Measurements from ENCODE around the gene TFAP2A. TPM values are rescaled to one million over a fixed set of nuclear protein-coding genes. Genes with fewer than 3 reads are reported as not detected.

TFAP2A gene
- total RNA-seq, 6 experiments from 2014 or later: 64.1 to 89.0 (median 83.8) TPM

DNA sequence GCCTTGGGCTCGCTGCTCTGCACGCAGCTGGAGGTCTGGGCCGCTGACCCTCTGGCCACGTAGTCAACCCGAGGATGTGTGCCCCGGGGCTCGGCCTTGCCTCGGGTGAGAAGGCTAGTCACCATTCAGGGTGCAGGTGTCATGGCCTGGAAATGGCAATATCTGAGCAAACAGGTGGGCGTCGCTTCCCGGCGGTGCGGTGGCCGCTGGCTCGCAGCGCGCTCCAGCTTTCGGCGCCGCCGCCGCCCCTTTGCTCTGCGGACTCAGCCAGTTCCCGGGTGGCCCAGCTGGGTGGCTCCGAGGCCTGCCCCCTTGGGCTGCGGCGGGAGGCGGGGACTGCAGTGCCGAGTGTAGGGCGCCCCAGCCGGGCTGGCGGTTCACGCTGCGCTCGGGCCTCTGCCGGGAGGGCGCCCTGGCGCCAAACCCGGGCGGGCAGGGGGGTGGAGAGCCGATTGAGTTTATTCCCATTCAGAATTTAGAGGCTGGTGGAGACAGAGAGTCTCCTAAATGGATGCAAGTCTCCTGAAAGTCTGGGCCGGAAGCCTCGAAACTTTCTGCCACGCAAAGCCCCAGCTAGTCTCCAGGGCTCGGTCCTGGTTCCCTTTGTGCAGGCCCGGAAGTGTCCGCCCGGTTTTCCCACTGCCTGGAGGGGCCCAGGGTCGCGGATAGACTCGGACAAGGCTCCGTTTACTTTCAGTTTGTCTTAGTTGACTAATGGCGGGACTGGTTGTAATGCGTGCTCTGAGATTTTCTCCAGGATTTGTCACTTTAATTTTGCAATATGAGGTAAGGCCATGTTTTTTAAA lies 11.3 kb upstream of the TFAP2A start:
- peaks cover 7% of the 10 kb centered on the region; the same call in 1 of the 2 replicates for H3K36me3 Mint-ChIP-seq (ENCODE audit: low read depth)
- TF ChIP-seq, protein P1, sequence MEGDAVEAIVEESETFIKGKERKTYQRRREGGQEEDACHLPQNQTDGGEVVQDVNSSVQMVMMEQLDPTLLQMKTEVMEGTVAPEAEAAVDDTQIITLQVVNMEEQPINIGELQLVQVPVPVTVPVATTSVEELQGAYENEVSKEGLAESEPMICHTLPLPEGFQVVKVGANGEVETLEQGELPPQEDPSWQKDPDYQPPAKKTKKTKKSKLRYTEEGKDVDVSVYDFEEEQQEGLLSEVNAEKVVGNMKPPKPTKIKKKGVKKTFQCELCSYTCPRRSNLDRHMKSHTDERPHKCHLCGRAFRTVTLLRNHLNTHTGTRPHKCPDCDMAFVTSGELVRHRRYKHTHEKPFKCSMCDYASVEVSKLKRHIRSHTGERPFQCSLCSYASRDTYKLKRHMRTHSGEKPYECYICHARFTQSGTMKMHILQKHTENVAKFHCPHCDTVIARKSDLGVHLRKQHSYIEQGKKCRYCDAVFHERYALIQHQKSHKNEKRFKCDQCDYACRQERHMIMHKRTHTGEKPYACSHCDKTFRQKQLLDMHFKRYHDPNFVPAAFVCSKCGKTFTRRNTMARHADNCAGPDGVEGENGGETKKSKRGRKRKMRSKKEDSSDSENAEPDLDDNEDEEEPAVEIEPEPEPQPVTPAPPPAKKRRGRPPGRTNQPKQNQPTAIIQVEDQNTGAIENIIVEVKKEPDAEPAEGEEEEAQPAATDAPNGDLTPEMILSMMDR (IDR thresholded peaks at IDR 0.05): peak; percentile 52
- H3K9me3 Mint-ChIP-seq: no peaks in the 10 kb centered on the region
- H3K4me3 Mint-ChIP-seq: peak overlapping the region; percentile 92
- peaks cover 3% of the 10 kb centered on the region; the same call in 1 of the 2 replicates for H3K27me3 Mint-ChIP-seq (ENCODE audit: insufficient read depth)
- peak overlapping the region; percentile 95 for H3K27ac Mint-ChIP-seq
- peaks cover 54% of the 10 kb centered on the region for H3K4me1 Mint-ChIP-seq (ENCODE audit: low read depth)
- DNase-seq: peak; percentile 49

DNA sequence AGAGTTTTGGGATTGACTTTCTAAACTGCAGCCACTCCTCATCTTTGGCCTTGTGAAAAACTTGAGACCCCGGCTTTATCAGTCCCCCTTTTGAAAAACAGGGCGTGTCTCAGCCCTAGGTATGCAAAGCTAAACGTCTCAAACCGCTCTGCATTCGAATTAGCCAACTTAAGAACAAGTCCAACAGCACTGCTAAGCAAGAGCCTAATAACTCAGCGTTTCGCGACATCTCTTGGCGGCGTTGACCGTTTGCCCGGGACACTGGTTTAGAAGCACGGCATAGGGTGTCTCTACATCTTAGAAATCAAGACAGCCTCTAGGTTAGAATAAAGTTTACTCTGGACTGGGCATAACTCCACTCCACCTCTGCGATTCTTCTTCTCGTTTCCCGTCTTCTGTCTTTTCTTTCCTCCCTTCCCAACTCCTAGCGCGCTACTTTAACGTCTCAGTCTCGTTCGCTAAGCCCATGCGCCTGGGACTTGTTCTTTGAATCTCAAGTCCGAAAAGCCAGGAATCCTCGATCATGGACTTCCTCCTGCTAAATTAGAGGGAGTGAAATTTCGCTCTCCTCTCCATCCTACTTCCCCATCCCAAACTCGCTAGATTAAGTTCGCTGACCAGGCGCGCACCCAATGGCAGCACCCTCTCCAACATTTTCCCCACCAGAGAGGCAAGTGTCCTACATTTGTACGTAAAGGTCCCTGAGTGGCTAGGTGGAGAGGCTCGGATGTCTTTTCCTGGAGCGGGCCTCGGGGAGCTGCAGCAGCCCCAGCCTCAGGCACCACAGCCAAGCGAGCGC lies 10.5 kb upstream of the TFAP2A start:
- DNase-seq: no peak
- Mint-ChIP-seq H3K4me1 (ENCODE audit: low read depth) (peaks cover 46% of the 10 kb centered on the region), H3K27ac (peak overlapping the region; percentile 95), H3K4me3 (peak overlapping the region; percentile 92), H3K36me3 (ENCODE audit: low read depth) (peaks cover 7% of the 10 kb centered on the region; the same call in 1 of the 2 replicates), H3K27me3 (ENCODE audit: insufficient read depth) (peaks cover 3% of the 10 kb centered on the region; the same call in 1 of the 2 replicates), H3K9me3 (no peaks in the 10 kb centered on the region)
- TF ChIP-seq, protein P1 (IDR thresholded peaks at IDR 0.05): no peak

DNA sequence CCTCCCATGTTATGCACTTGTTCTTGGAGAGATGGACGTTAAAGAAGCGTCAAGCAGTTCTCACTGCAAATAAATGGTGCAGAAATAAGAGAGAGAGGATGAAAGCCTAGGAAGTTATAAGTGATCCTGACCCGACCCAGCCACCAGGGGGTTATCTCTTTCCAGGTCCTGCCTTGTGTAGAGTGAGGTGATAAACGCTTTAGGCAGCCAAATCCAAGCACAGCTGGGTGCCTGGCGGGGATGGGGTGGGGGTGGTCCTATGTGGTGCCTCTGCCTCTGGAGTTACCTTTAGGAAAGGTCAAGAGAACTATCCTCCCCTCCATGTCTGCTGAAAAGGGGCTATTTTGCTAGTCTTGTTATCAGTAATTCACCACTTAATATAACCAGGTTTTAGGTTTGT lies 9.2 kb upstream of the TFAP2A start:
- H3K4me3 Mint-ChIP-seq: no peak overlapping the region
- DNase-seq: no peak
- peaks cover 34% of the 10 kb centered on the region for H3K4me1 Mint-ChIP-seq (ENCODE audit: low read depth)
- TF ChIP-seq, protein P1 (IDR thresholded peaks at IDR 0.05): peak; percentile 33
- peaks cover 7% of the 10 kb centered on the region; the same call in 1 of the 2 replicates for H3K36me3 Mint-ChIP-seq (ENCODE audit: low read depth)
- peaks cover 3% of the 10 kb centered on the region; the same call in 1 of the 2 replicates for H3K27me3 Mint-ChIP-seq (ENCODE audit: insufficient read depth)
- no peak overlapping the region for H3K27ac Mint-ChIP-seq
- H3K9me3 Mint-ChIP-seq: no peaks in the 10 kb centered on the region; the same call in 1 of the 2 replicates

DNA sequence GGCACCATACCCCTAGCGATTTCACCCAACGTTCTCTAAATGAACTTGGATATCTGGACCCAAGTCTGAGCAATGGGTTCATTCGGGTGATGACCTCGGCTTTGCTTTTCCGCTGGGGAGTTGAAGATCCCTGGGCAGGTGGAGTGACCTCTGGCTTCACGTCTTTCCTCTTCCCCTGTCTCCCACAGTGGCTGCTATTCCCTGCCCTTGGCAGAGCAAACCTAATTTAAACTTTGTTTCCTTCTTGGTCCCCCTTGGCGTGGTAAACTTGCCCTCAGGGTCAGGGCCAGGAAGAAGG lies 7.8 kb upstream of the TFAP2A start:
- Mint-ChIP-seq H3K27ac (no peak overlapping the region), H3K4me1 (ENCODE audit: low read depth) (peaks cover 22% of the 10 kb centered on the region), H3K36me3 (ENCODE audit: low read depth) (peaks cover 11% of the 10 kb centered on the region; the same call in 1 of the 2 replicates), H3K27me3 (ENCODE audit: insufficient read depth) (peaks cover 3% of the 10 kb centered on the region; the same call in 1 of the 2 replicates), H3K4me3 (no peak overlapping the region), H3K9me3 (no peaks in the 10 kb centered on the region; the same call in 1 of the 2 replicates)
- TF ChIP-seq, protein P1 (IDR thresholded peaks at IDR 0.05): no peak
- no peak for DNase-seq

DNA sequence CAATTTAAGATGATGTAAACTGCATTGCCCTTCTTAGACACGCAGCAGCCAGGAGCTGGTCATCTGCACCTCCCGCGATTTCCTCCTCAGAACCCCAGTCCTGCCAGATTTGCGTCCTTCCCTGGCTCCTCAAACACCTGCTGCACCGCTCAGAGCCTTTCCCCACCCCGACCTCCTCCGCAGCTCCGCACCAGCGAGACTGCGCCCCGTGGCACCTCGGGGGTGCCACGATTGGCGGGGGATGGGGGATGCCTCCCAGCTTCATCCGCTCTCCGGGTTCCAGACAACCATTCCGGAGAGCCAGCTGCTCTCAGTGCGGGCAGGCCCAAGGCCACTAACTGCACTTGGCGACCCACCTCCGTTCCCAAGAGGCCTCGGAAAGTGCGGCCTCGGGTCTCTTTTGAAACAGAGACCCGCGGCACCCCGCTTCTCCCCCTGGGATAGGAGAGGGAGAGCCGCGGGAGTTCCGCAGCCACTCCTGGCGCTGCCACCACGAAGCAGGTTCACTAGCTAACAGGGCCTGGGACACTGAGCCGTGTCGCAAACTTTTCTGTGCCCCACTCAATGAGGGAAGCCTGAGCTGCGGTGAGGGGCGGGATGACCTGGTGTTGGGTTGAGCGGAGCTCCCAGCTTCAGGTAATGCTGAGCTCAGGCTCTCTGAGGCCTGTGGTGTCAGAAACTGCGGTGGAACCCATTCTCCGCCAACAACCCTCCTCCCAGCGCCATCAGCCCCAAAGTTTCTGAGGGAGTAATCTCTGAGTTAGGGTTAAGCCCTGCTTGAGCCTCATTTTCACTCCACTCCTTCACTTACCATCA lies 7.3 kb upstream of the TFAP2A start:
- Mint-ChIP-seq H3K9me3 (no peaks in the 10 kb centered on the region; the same call in 1 of the 2 replicates), H3K4me3 (no peak overlapping the region), H3K36me3 (ENCODE audit: low read depth) (peaks cover 16% of the 10 kb centered on the region; the same call in 1 of the 2 replicates), H3K27ac (no peak overlapping the region), H3K4me1 (ENCODE audit: low read depth) (peaks cover 17% of the 10 kb centered on the region), H3K27me3 (ENCODE audit: insufficient read depth) (peaks cover 3% of the 10 kb centered on the region; the same call in 1 of the 2 replicates)
- no peak for DNase-seq
- TF ChIP-seq, protein P1 (IDR thresholded peaks at IDR 0.05): no peak

Measured in HFFc6 (cell line).